ENCODE measurements around the gene CCT2. TPM values are rescaled to one million over a fixed set of nuclear protein-coding genes. Genes with fewer than 3 reads are reported as not detected.

The CCT2 gene
- total RNA-seq, 1 experiment from 2014 or later: 577 TPM

- in situ Hi-C loops (cut with HindIII; ENCODE audit: low pct_unique_long_range_greater_than_20kb, low sequenced_read_pairs): no loop called here
These were observed 36.3 kb downstream of the CCT2 start for GRCh38 chr12:69621551-69621950.

GRCh38 chr12:69623970-69624369, 38.7 kb downstream of the CCT2 start:
- DNase-seq (ENCODE audit: low read depth): no peak
- in situ Hi-C loops (cut with HindIII; ENCODE audit: low pct_unique_long_range_greater_than_20kb, low sequenced_read_pairs): no loop called here

More at GRCh38 chr12:69621551-69621950, 36.3 kb downstream of the CCT2 start:
- no peak for DNase-seq (ENCODE audit: low read depth)

GRCh38 chr12:69627501-69627900, 42.2 kb downstream of the CCT2 start:
- no peak for DNase-seq (ENCODE audit: low read depth)
- in situ Hi-C loops (cut with HindIII; ENCODE audit: low pct_unique_long_range_greater_than_20kb, low sequenced_read_pairs): no loop called here

GRCh38 chr12:69630191-69630590, 44.9 kb downstream of the CCT2 start:
- DNase-seq (ENCODE audit: low read depth): no peak
- in situ Hi-C loops (cut with HindIII; ENCODE audit: low pct_unique_long_range_greater_than_20kb, low sequenced_read_pairs): no loop called here

GRCh38 chr12:69633061-69633460, 47.8 kb downstream of the CCT2 start:
- in situ Hi-C loops (cut with HindIII; ENCODE audit: low pct_unique_long_range_greater_than_20kb, low sequenced_read_pairs): no loop called here
- DNase-seq (ENCODE audit: low read depth): no peak

- peak; percentile 47 for DNase-seq (ENCODE audit: low read depth)
- in situ Hi-C loops (cut with HindIII; ENCODE audit: low pct_unique_long_range_greater_than_20kb, low sequenced_read_pairs): no loop called here
These were observed 54.2 kb downstream of the CCT2 start for GRCh38 chr12:69639400-69640016.

- no peak for DNase-seq (ENCODE audit: low read depth)
- in situ Hi-C loops (cut with HindIII; ENCODE audit: low pct_unique_long_range_greater_than_20kb, low sequenced_read_pairs): no loop called here
These were observed 56.3 kb downstream of the CCT2 start for GRCh38 chr12:69641546-69641945.

- DNase-seq (ENCODE audit: low read depth): no peak
- in situ Hi-C loops (cut with HindIII; ENCODE audit: low pct_unique_long_range_greater_than_20kb, low sequenced_read_pairs): no loop called here
These were observed 57.3 kb downstream of the CCT2 start for GRCh38 chr12:69642531-69642930.

- in situ Hi-C loops (cut with HindIII; ENCODE audit: low pct_unique_long_range_greater_than_20kb, low sequenced_read_pairs): no loop called here
These were observed 59.3 kb downstream of the CCT2 start for GRCh38 chr12:69644511-69644910.

GRCh38 chr12:69645031-69645430, 59.8 kb downstream of the CCT2 start:
- in situ Hi-C loops (cut with HindIII; ENCODE audit: low pct_unique_long_range_greater_than_20kb, low sequenced_read_pairs): no loop called here

More at GRCh38 chr12:69644511-69644910, 59.3 kb downstream of the CCT2 start:
- DNase-seq (ENCODE audit: low read depth): no peak

GRCh38 chr12:69647178-69647577, 61.9 kb downstream of the CCT2 start:
- in situ Hi-C loops (cut with HindIII; ENCODE audit: low pct_unique_long_range_greater_than_20kb, low sequenced_read_pairs): no loop called here

More at GRCh38 chr12:69645031-69645430, 59.8 kb downstream of the CCT2 start:
- DNase-seq (ENCODE audit: low read depth): no peak

GRCh38 chr12:69648476-69648875, 63.2 kb downstream of the CCT2 start:
- DNase-seq (ENCODE audit: low read depth): peak; percentile 36
- in situ Hi-C loops (cut with HindIII; ENCODE audit: low pct_unique_long_range_greater_than_20kb, low sequenced_read_pairs): no loop called here

More at GRCh38 chr12:69647178-69647577, 61.9 kb downstream of the CCT2 start:
- DNase-seq (ENCODE audit: low read depth): no peak

- no peak for DNase-seq (ENCODE audit: low read depth)
- in situ Hi-C loops (cut with HindIII; ENCODE audit: low pct_unique_long_range_greater_than_20kb, low sequenced_read_pairs): no loop called here
These were observed 64.3 kb downstream of the CCT2 start for GRCh38 chr12:69649529-69649928.

Other genes starting within 250 kb of the CCT2 start
- not detected in 2 replicates for gene LYZ, start 237.1 kb upstream of the CCT2 start, total RNA-seq (2014; rRNA removed; shearing (Covaris generic); ENCODE audit: low replicate concordance)
- 99.7 and 114 TPM in 2 replicates for gene YEATS4, start 225.7 kb upstream of the CCT2 start, total RNA-seq (2014; rRNA removed; shearing (Covaris generic); ENCODE audit: low replicate concordance)
- gene FRS2, start 115.1 kb upstream of the CCT2 start, total RNA-seq (2014; rRNA removed; shearing (Covaris generic); ENCODE audit: low replicate concordance): 24.9 and 34.0 TPM in 2 replicates
- not detected in 2 replicates for gene LRRC10, start 25.4 kb downstream of the CCT2 start, total RNA-seq (2014; rRNA removed; shearing (Covaris generic); ENCODE audit: low replicate concordance)
- gene BEST3, start 113.8 kb downstream of the CCT2 start, total RNA-seq (2014; rRNA removed; shearing (Covaris generic); ENCODE audit: low replicate concordance): 0.12 and 0.54 TPM in 2 replicates
- gene RAB3IP, start 153.4 kb downstream of the CCT2 start, total RNA-seq (2014; rRNA removed; shearing (Covaris generic); ENCODE audit: low replicate concordance): 49.4 and 57.8 TPM in 2 replicates
- gene MYRFL, start 239.8 kb downstream of the CCT2 start, total RNA-seq (2014; rRNA removed; shearing (Covaris generic); ENCODE audit: low replicate concordance): not detected in 2 replicates

All from Caki2 (cell line).